ENCODE results near the gene SMAD3.

- TF ChIP-seq EZH2 (IDR thresholded peaks at IDR 0.05; ENCODE audit: insufficient read depth, poor library complexity, severe bottlenecking) (no peak), EZH2phosphoT487 (IDR thresholded peaks at IDR 0.05; ENCODE audit: insufficient read depth, low read depth) (no peak)
Observed at GRCh38 chr15:67228286-67228685, 162.9 kb downstream of the SMAD3 start.
